ENCODE data around the gene MAPK6.
"Not testable (repeated sequence)": the region's sequence is repeated elsewhere in the genome, so short reads cannot be mapped to it uniquely, and the experiment has no call there.

MAPK6 gene

DNA sequence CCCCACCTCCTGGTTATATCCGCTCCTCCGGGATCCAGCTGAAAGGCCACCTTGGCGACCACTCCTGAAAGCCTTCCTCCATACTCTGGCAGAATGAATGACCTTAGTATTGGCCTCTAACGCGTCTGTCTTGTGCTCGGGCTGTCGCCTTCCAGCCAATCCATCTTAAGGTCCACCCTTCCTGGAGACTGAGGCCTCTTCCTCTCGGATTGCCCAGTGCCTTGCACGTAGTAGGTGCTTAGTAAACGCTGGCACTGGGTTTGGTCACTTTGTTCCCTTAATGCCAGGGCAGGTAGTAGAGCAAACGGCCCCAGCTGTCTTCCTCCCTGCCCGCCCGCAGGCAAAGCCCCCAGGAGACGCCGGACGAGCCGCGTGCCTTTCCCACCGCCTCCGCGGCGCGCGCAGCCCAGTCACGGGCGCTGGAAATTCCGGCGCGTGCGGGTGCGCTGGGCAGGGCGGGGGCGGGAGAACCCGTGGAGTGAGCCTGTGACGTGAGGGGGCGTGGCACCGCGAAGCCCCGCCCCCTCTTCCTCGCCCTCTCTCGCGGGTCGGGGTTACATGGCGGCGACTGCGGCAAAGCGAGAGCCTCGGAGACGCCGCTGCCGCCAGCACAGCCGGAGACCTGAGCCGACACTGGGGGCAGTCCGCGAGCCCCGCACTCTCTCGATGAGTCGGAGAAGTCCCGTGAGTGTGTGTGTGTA is at the start of gene MAPK6:
TSS of gene MAPK6 (plus strand) at position 527 of the 701 bp plus-strand sequence. CDS start 27,242 bp downstream, outside the sequence.
- Mint-ChIP-seq H3K4me1 (ENCODE audit: low read depth) (peaks cover 47% of the 10 kb centered on the region), H3K27ac (peak within 1 kb of the TSS; percentile 96), H3K9me3 (no peaks in the 10 kb centered on the region), H3K4me3 (peak within 1 kb of the TSS; percentile 97), H3K36me3 (ENCODE audit: low read depth) (peaks cover 5% of the 10 kb centered on the region), H3K27me3 (no peaks in the 10 kb centered on the region)

GRCh38 chr15:51969728-51970127 is 49.3 kb upstream of the MAPK6 start:
- H3K27ac Mint-ChIP-seq = peak overlapping the region; percentile 15
- peaks cover 38% of the 10 kb centered on the region for H3K36me3 Mint-ChIP-seq (ENCODE audit: low read depth)
- H3K9me3 Mint-ChIP-seq = peaks cover 5% of the 10 kb centered on the region
- peaks cover 3% of the 10 kb centered on the region for H3K27me3 Mint-ChIP-seq
- H3K4me3 Mint-ChIP-seq = peak overlapping the region; percentile 96
- H3K4me1 Mint-ChIP-seq (ENCODE audit: low read depth) = peaks cover 38% of the 10 kb centered on the region

DNA sequence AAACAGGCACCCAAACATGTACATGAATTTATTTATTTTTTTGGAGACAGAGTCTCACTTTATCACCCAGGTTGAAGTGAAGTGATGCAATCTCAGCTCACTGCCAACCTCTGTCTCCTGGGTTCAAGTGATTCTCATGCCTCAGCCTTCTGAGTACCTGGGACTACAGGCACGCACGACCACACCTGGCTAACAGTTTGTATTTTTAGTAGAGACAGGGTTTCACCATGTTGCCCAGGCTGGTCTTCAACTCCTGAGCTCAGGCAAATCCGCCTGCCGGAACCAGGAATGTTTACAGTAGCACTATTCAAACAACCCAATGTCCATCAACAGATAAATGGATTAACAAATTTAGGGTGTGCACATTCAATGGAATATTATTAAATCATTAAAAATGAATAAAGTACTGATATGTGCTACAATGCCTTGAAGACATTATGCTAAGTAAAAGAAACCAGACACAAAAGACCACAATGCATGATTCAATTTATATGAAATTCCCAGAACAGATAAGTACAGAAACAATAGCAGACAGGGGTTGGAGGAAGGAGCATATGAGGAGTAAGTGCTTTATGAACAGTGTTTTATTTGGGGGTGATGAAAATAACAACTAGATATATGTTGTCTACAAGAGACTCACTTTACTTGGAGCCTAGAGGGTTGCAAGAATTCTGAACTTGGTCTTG is 48.7 kb upstream of the MAPK6 start:
- peak overlapping the region; percentile 97 for H3K27ac Mint-ChIP-seq
- H3K9me3 Mint-ChIP-seq = peaks cover 5% of the 10 kb centered on the region
- H3K4me3 Mint-ChIP-seq = peak overlapping the region; percentile 96
- H3K27me3 Mint-ChIP-seq = peaks cover 3% of the 10 kb centered on the region
- peaks cover 38% of the 10 kb centered on the region for H3K4me1 Mint-ChIP-seq (ENCODE audit: low read depth)
- H3K36me3 Mint-ChIP-seq (ENCODE audit: low read depth) = peaks cover 33% of the 10 kb centered on the region

GRCh38 chr15:51971032-51971374 is 48.0 kb upstream of the MAPK6 start:
- H3K4me3 Mint-ChIP-seq = peak overlapping the region; percentile 96
- H3K9me3 Mint-ChIP-seq = peaks cover 5% of the 10 kb centered on the region

GRCh38 chr15:51971375-51972133 is 47.5 kb upstream of the MAPK6 start, which contains the start of gene LEO1:
Gene LEO1 (minus strand): TSS chr15:51971778. CDS start chr15:51971745, 33 bp downstream.
- Mint-ChIP-seq H3K27ac (peak within 1 kb of the TSS; percentile 97), H3K4me1 (ENCODE audit: low read depth) (peaks cover 31% of the 10 kb centered on the region)

More at GRCh38 chr15:51971032-51971374, 48.0 kb upstream of the MAPK6 start:
- H3K36me3 Mint-ChIP-seq (ENCODE audit: low read depth) = peaks cover 25% of the 10 kb centered on the region
- H3K4me1 Mint-ChIP-seq (ENCODE audit: low read depth) = peaks cover 35% of the 10 kb centered on the region
- peaks cover 3% of the 10 kb centered on the region for H3K27me3 Mint-ChIP-seq
- peak overlapping the region; percentile 97 for H3K27ac Mint-ChIP-seq

DNA sequence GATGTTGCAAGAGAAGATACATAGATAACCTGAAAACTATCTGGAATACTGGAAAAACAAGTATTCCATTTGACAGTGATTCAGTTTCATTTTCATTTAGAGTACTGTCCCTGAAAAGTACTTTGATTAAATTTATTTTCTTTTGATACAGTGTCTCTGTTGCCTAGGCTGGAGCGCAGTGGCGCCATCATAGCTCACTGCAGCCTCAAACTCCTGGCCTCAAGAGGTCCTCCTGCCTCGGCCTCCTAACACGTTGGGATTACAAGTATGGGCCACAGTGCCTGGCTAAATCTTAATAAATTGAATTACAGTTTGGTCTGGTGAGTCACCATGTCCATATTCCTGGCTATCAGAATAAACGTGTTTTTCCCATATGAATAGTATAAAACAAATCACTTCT is 45.8 kb upstream of the MAPK6 start:
- Mint-ChIP-seq H3K4me3 (no peak overlapping the region), H3K36me3 (ENCODE audit: low read depth) (peaks cover 8% of the 10 kb centered on the region), H3K4me1 (ENCODE audit: low read depth) (peaks cover 28% of the 10 kb centered on the region), H3K27ac (no peak overlapping the region), H3K9me3 (no peaks in the 10 kb centered on the region), H3K27me3 (peaks cover 3% of the 10 kb centered on the region)

More at GRCh38 chr15:51971375-51972133, 47.5 kb upstream of the MAPK6 start, which contains the start of gene LEO1:
- Mint-ChIP-seq H3K36me3 (ENCODE audit: low read depth) (peaks cover 20% of the 10 kb centered on the region), H3K9me3 (peaks cover 5% of the 10 kb centered on the region), H3K4me3 (peak within 1 kb of the TSS; percentile 96), H3K27me3 (peaks cover 3% of the 10 kb centered on the region)

DNA sequence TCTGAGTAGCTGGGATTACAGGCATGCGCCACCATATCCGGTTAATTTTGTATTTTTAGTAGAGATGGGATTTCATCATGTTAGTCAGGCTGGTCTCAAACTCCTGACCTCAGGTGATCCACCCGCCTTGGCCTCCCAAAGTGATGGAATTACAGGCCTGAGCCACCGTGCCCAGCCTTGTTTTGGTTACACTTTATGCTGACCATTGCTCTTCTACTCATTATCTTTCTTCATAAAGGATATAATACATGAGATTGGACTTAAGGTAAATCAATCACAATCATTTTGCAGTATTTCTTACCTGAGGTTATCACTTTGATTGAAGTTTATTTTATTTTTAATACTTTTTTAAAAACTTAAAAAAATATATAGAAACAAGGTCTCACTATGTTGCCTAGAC is 45.2 kb upstream of the MAPK6 start:
- Mint-ChIP-seq H3K9me3 (no peaks in the 10 kb centered on the region), H3K4me3 (no peak overlapping the region), H3K27me3 (peaks cover 3% of the 10 kb centered on the region), H3K4me1 (ENCODE audit: low read depth) (peaks cover 28% of the 10 kb centered on the region), H3K36me3 (ENCODE audit: low read depth) (peaks cover 8% of the 10 kb centered on the region), H3K27ac (no peak overlapping the region)

GRCh38 chr15:51982013-51982769 is 36.8 kb upstream of the MAPK6 start:
- peak overlapping the region; percentile 75 for H3K4me3 Mint-ChIP-seq
- no peaks in the 10 kb centered on the region for H3K9me3 Mint-ChIP-seq
- H3K27me3 Mint-ChIP-seq = no peaks in the 10 kb centered on the region
- no peaks in the 10 kb centered on the region for H3K36me3 Mint-ChIP-seq (ENCODE audit: low read depth)
- H3K4me1 Mint-ChIP-seq (ENCODE audit: low read depth) = peaks cover 16% of the 10 kb centered on the region
- H3K27ac Mint-ChIP-seq = peak overlapping the region; percentile 91

DNA sequence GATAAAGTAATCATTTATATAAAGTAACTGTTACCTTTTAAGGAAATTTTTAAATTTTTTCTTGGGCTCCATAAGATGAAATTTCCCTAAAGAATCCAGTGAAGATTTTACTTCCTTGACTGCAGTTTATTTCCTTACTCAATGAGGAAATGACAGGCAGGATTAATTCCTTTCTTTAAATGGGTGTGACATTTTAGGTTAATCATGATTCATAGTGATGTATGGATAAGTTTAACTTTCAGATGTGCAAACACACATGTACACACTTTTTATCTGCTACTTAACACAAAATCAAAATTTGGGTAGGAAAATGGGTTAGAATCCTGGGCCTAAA is 36.3 kb upstream of the MAPK6 start:
- peaks cover 16% of the 10 kb centered on the region for H3K4me1 Mint-ChIP-seq (ENCODE audit: low read depth)
- H3K9me3 Mint-ChIP-seq = no peaks in the 10 kb centered on the region
- no peak overlapping the region for H3K27ac Mint-ChIP-seq
- H3K27me3 Mint-ChIP-seq = no peaks in the 10 kb centered on the region
- H3K36me3 Mint-ChIP-seq (ENCODE audit: low read depth) = no peaks in the 10 kb centered on the region
- H3K4me3 Mint-ChIP-seq = no peak overlapping the region

- Mint-ChIP-seq H3K4me1 (ENCODE audit: low read depth) (no peaks in the 10 kb centered on the region), H3K9me3 (no peaks in the 10 kb centered on the region), H3K27ac (no peak overlapping the region), H3K36me3 (ENCODE audit: low read depth) (no peaks in the 10 kb centered on the region), H3K4me3 (no peak overlapping the region), H3K27me3 (no peaks in the 10 kb centered on the region)
Measured at GRCh38 chr15:51991141-51991540, 27.9 kb upstream of the MAPK6 start.

- H3K9me3 Mint-ChIP-seq = no peaks in the 10 kb centered on the region
Measured at GRCh38 chr15:51992953-51993352, 26.1 kb upstream of the MAPK6 start.

DNA sequence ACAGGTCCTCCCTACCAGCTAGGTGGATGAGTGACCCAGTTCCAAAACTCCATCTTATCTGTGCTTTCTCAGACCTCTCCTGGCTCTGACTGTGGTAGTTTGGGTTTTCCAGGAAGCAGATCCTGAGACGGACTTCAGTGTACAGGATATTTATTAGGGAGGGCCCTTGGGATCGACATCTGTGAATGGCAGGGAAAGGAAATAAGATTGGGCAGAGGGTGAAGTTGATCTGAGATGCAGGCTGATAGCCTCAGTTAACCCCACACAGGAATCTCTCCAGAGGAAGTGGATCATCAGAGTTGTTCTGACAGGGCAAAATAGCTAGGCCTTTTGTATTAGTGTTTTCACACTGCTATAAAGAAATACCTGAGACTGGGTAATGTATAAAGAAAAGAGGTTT is 16.7 kb upstream of the MAPK6 start:
- Mint-ChIP-seq H3K9me3 (peaks cover 5% of the 10 kb centered on the region), H3K27me3 (no peaks in the 10 kb centered on the region), H3K36me3 (ENCODE audit: low read depth) (no peaks in the 10 kb centered on the region), H3K27ac (no peak overlapping the region), H3K4me1 (ENCODE audit: low read depth) (peaks cover 32% of the 10 kb centered on the region), H3K4me3 (no peak overlapping the region)

More at GRCh38 chr15:51992953-51993352, 26.1 kb upstream of the MAPK6 start:
- H3K27me3 Mint-ChIP-seq = no peaks in the 10 kb centered on the region
- H3K27ac Mint-ChIP-seq = no peak overlapping the region
- no peak overlapping the region for H3K4me3 Mint-ChIP-seq
- no peaks in the 10 kb centered on the region for H3K4me1 Mint-ChIP-seq (ENCODE audit: low read depth)
- no peaks in the 10 kb centered on the region for H3K36me3 Mint-ChIP-seq (ENCODE audit: low read depth)

- not testable (repeated sequence) for H3K27me3 Mint-ChIP-seq; H3K4me3 Mint-ChIP-seq; H3K27ac Mint-ChIP-seq; H3K9me3 Mint-ChIP-seq; H3K36me3 Mint-ChIP-seq (ENCODE audit: low read depth)
- H3K4me1 Mint-ChIP-seq (ENCODE audit: low read depth) = peaks cover 37% of the 10 kb centered on the region
Measured at GRCh38 chr15:52003089-52003488, 15.9 kb upstream of the MAPK6 start.

DNA sequence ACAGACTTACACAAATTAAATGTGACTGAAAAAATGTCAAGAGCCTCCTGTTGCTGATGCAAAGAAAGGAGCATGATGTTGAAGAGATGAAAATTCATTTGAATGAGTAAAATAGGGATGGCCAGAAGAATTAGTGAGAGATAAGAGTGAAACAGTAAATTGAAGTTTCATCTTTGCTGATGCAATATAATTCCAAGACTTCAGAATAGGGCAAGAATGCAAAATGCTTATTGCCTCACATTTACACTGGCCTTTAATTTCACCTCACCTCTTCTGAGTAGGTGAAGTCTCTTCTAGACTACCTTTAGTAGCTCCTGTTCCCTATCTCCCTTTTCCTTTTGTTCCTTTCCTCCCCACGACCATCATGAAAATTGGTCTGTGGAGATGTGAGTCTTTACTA is 15.3 kb upstream of the MAPK6 start:
- no peak overlapping the region for H3K27ac Mint-ChIP-seq
- H3K27me3 Mint-ChIP-seq = no peaks in the 10 kb centered on the region
- H3K4me3 Mint-ChIP-seq = no peak overlapping the region
- H3K9me3 Mint-ChIP-seq = peaks cover 5% of the 10 kb centered on the region
- H3K36me3 Mint-ChIP-seq (ENCODE audit: low read depth) = no peaks in the 10 kb centered on the region
- H3K4me1 Mint-ChIP-seq (ENCODE audit: low read depth) = peaks cover 43% of the 10 kb centered on the region

Data from stimulated activated naive CD8-positive, alpha-beta T cell treated with anti-CD3 and anti-CD28 coated beads, Interleukin-15, Interleukin-2, amounts not matched to agents 100 ng/mL and 50 ng/mL, for 24 hours (primary cell).